ENCODE data around the gene USP31. TPM values are rescaled to one million over a fixed set of nuclear protein-coding genes. Genes with fewer than 3 reads are reported as not detected.
"Not testable (repeated sequence)": the region's sequence is repeated elsewhere in the genome, so short reads cannot be mapped to it uniquely, and the experiment has no call there.

The USP31 gene
- total RNA-seq, 5 donors from 2014 or later (not counting 1 experiment from before 2014, with no cell fraction given): 4.1 to 6.4 (median 5.6) TPM

- ATAC-seq (replicated peaks in 1 of 4): no peak
Observed at GRCh38 chr16:23104032-23104955, 45.0 kb downstream of the USP31 start.

GRCh38 chr16:23103603-23104002 is 45.6 kb downstream of the USP31 start:
- no peak overlapping the region for H3K4me3 Mint-ChIP-seq

More at GRCh38 chr16:23104032-23104955, 45.0 kb downstream of the USP31 start:
- ChIA-PET CTCF (interaction anchor here in 1 of 2 donors (0.6 kb wide), 1 partner anchor 31 kb away, joined by 6 read pairs; no protein-coding TSS in a partner anchor), POLR2A (interaction anchor here in 1 of 2 donors (0.6 kb wide), 1 partner anchor 8 kb away, joined by 4 read pairs; no protein-coding TSS in a partner anchor)
- Histone ChIP-seq H3K4me3 (ENCODE audit: control insufficient read depth in 1 of 2, extremely low read depth in 1 of 2, low read length in 1 of 2) (no peak overlapping the region), H3K9me3 (no peaks in the 10 kb centered on the region), H3K27me3 (replicated peaks in 1 of 2; ENCODE audit: control insufficient read depth in 2 of 2, extremely low read depth in 1 of 2, insufficient read depth in 2 of 2, low read length in 1 of 2) (no peaks in the 10 kb centered on the region), H3K36me3 (ENCODE audit: control insufficient read depth in 2 of 2, extremely low read depth in 1 of 2, insufficient read depth in 1 of 2, low read length in 1 of 2) (peaks cover 0 to 4% of the 10 kb centered on the region in 2 donors), H3K27ac (ENCODE audit: low read length) (no peak overlapping the region), H3K4me1 (ENCODE audit: control insufficient read depth in 1 of 2, extremely low read depth in 1 of 2, insufficient read depth in 2 of 2, low read length in 2 of 2) (no peaks in the 10 kb centered on the region)
- no peaks in the 10 kb centered on the region for H3K9me3 Mint-ChIP-seq
- H3K36me3 Mint-ChIP-seq: peaks cover 55% of the 10 kb centered on the region
- no peak overlapping the region for H3K27ac Mint-ChIP-seq
- no peak overlapping the region for H3K4me3 Mint-ChIP-seq
- H3K27me3 Mint-ChIP-seq: no peaks in the 10 kb centered on the region
- H3K4me1 Mint-ChIP-seq: no peaks in the 10 kb centered on the region
- 86% methylated on average over 4 of the region's 7 CpGs for WGBS (ENCODE audit: insufficient coverage)
- no peak for DNase-seq

GRCh38 chr16:23101012-23101550 is 48.2 kb downstream of the USP31 start:
- H3K27ac ChIP-seq (ENCODE audit: low read length): no peak overlapping the region
- H3K4me3 ChIP-seq (ENCODE audit: control insufficient read depth in 1 of 2, extremely low read depth in 1 of 2, low read length in 1 of 2): no peak overlapping the region
- H3K27ac Mint-ChIP-seq: no peak overlapping the region
- peaks cover 0 to 4% of the 10 kb centered on the region in 2 donors for H3K36me3 ChIP-seq (ENCODE audit: control insufficient read depth in 2 of 2, extremely low read depth in 1 of 2, insufficient read depth in 1 of 2, low read length in 1 of 2)
- H3K4me1 ChIP-seq (ENCODE audit: control insufficient read depth in 1 of 2, extremely low read depth in 1 of 2, insufficient read depth in 2 of 2, low read length in 2 of 2): no peaks in the 10 kb centered on the region
- CTCF ChIA-PET: no interaction called here
- no peak overlapping the region for H3K4me3 Mint-ChIP-seq
- 100% methylated on average over 2 of the region's 5 CpGs for WGBS (ENCODE audit: insufficient coverage)
- POLR2A ChIA-PET: no interaction called here
- H3K27me3 Mint-ChIP-seq: no peaks in the 10 kb centered on the region
- H3K27me3 ChIP-seq (replicated peaks in 1 of 2; ENCODE audit: control insufficient read depth in 2 of 2, extremely low read depth in 1 of 2, insufficient read depth in 2 of 2, low read length in 1 of 2): no peaks in the 10 kb centered on the region
- peaks cover 10 to 14% (median 13%) of the 10 kb centered on the region in 3 donors for H3K4me1 Mint-ChIP-seq
- ATAC-seq (replicated peaks in 1 of 4): no peak
- H3K9me3 Mint-ChIP-seq: no peaks in the 10 kb centered on the region
- H3K36me3 Mint-ChIP-seq: peaks cover 50% of the 10 kb centered on the region
- no peaks in the 10 kb centered on the region for H3K9me3 ChIP-seq
- no peak for DNase-seq

More at GRCh38 chr16:23103603-23104002, 45.6 kb downstream of the USP31 start:
- DNase-seq (no peak), ATAC-seq (replicated peaks in 1 of 4) (no peak)
- no peaks in the 10 kb centered on the region for H3K27me3 Mint-ChIP-seq
- H3K36me3 ChIP-seq (ENCODE audit: control insufficient read depth in 2 of 2, extremely low read depth in 1 of 2, insufficient read depth in 1 of 2, low read length in 1 of 2): peaks cover 0 to 4% of the 10 kb centered on the region in 2 donors
- CTCF ChIA-PET: no interaction called here
- no peaks in the 10 kb centered on the region for H3K27me3 ChIP-seq (replicated peaks in 1 of 2; ENCODE audit: control insufficient read depth in 2 of 2, extremely low read depth in 1 of 2, insufficient read depth in 2 of 2, low read length in 1 of 2)
- no CpG with 5 or more reads among the region's 3 CpGs for WGBS (ENCODE audit: insufficient coverage)
- no peak overlapping the region for H3K27ac ChIP-seq (ENCODE audit: low read length)
- peaks cover 61% of the 10 kb centered on the region for H3K36me3 Mint-ChIP-seq
- no peak overlapping the region for H3K27ac Mint-ChIP-seq
- no peaks in the 10 kb centered on the region for H3K4me1 Mint-ChIP-seq
- H3K4me1 ChIP-seq (ENCODE audit: control insufficient read depth in 1 of 2, extremely low read depth in 1 of 2, insufficient read depth in 2 of 2, low read length in 2 of 2): no peaks in the 10 kb centered on the region
- H3K4me3 ChIP-seq (ENCODE audit: control insufficient read depth in 1 of 2, extremely low read depth in 1 of 2, low read length in 1 of 2): no peak overlapping the region
- no peaks in the 10 kb centered on the region for H3K9me3 Mint-ChIP-seq
- no peaks in the 10 kb centered on the region for H3K9me3 ChIP-seq
- POLR2A ChIA-PET: no interaction called here

- ATAC-seq (replicated peaks in 1 of 4); H3K36me3 ChIP-seq (ENCODE audit: control insufficient read depth in 2 of 2, extremely low read depth in 1 of 2, insufficient read depth in 1 of 2, low read length in 1 of 2); H3K9me3 ChIP-seq; H3K4me1 ChIP-seq (ENCODE audit: control insufficient read depth in 1 of 2, extremely low read depth in 1 of 2, insufficient read depth in 2 of 2, low read length in 2 of 2); H3K9me3 Mint-ChIP-seq; H3K27me3 Mint-ChIP-seq; POLR2A ChIA-PET; DNase-seq; H3K4me3 ChIP-seq (ENCODE audit: control insufficient read depth in 1 of 2, extremely low read depth in 1 of 2, low read length in 1 of 2); H3K27me3 ChIP-seq (replicated peaks in 1 of 2; ENCODE audit: control insufficient read depth in 2 of 2, extremely low read depth in 1 of 2, insufficient read depth in 2 of 2, low read length in 1 of 2); H3K27ac ChIP-seq (ENCODE audit: low read length): not testable (repeated sequence)
- WGBS (ENCODE audit: insufficient coverage): no CpG with 5 or more reads among the region's 2 CpGs
- Mint-ChIP-seq H3K27ac (peak overlapping the region; percentile 23 to 44), H3K4me1 (peaks cover 27 to 31% (median 29%) of the 10 kb centered on the region in 3 donors), H3K36me3 (peaks cover 52% of the 10 kb centered on the region), H3K4me3 (peak overlapping the region in 1 of 3 donors; percentile 20)
- CTCF ChIA-PET: interaction anchor here in 1 of 2 donors (0.7 kb wide), 1 partner anchor 340 kb away, joined by 3 read pairs; no protein-coding TSS in a partner anchor
Observed at GRCh38 chr16:23096450-23096849, 52.8 kb downstream of the USP31 start.

GRCh38 chr16:23094136-23094535 is 55.1 kb downstream of the USP31 start:
- peaks cover 27 to 31% (median 29%) of the 10 kb centered on the region in 3 donors for H3K4me1 Mint-ChIP-seq
- peaks cover 53% of the 10 kb centered on the region for H3K36me3 Mint-ChIP-seq
- H3K27ac Mint-ChIP-seq; H3K36me3 ChIP-seq (ENCODE audit: control insufficient read depth in 2 of 2, extremely low read depth in 1 of 2, insufficient read depth in 1 of 2, low read length in 1 of 2); POLR2A ChIA-PET; H3K4me1 ChIP-seq (ENCODE audit: control insufficient read depth in 1 of 2, extremely low read depth in 1 of 2, insufficient read depth in 2 of 2, low read length in 2 of 2); ATAC-seq (replicated peaks in 1 of 4); CTCF ChIA-PET; H3K27me3 Mint-ChIP-seq; DNase-seq; H3K4me3 ChIP-seq (ENCODE audit: control insufficient read depth in 1 of 2, extremely low read depth in 1 of 2, low read length in 1 of 2); H3K27ac ChIP-seq (ENCODE audit: low read length); H3K27me3 ChIP-seq (replicated peaks in 1 of 2; ENCODE audit: control insufficient read depth in 2 of 2, extremely low read depth in 1 of 2, insufficient read depth in 2 of 2, low read length in 1 of 2); H3K9me3 ChIP-seq; H3K9me3 Mint-ChIP-seq: not testable (repeated sequence)
- H3K4me3 Mint-ChIP-seq: peak overlapping the region in 1 of 3 donors; percentile 31
- 89% methylated on average over 3 of the region's 5 CpGs for whole genome bisulfite sequencing (ENCODE audit: insufficient coverage)

- Histone ChIP-seq H3K4me3 (ENCODE audit: control insufficient read depth in 1 of 2, extremely low read depth in 1 of 2, low read length in 1 of 2) (no peak overlapping the region), H3K27ac (ENCODE audit: low read length) (no peak overlapping the region), H3K27me3 (replicated peaks in 1 of 2; ENCODE audit: control insufficient read depth in 2 of 2, extremely low read depth in 1 of 2, insufficient read depth in 2 of 2, low read length in 1 of 2) (no peaks in the 10 kb centered on the region), H3K9me3 (no peaks in the 10 kb centered on the region), H3K4me1 (ENCODE audit: control insufficient read depth in 1 of 2, extremely low read depth in 1 of 2, insufficient read depth in 2 of 2, low read length in 2 of 2) (peaks cover 2% of the 10 kb centered on the region in 2 experiments), H3K36me3 (ENCODE audit: control insufficient read depth in 2 of 2, extremely low read depth in 1 of 2, insufficient read depth in 1 of 2, low read length in 1 of 2) (peaks cover 0 to 4% of the 10 kb centered on the region in 2 donors)
- DNase-seq (no peak), ATAC-seq (replicated peaks in 1 of 4) (no peak)
- Mint-ChIP-seq H3K36me3 (peaks cover 54% of the 10 kb centered on the region), H3K9me3 (no peaks in the 10 kb centered on the region), H3K4me1 (peaks cover 27 to 31% (median 29%) of the 10 kb centered on the region in 3 donors), H3K4me3 (no peak overlapping the region), H3K27me3 (no peaks in the 10 kb centered on the region), H3K27ac (no peak overlapping the region)
- CTCF ChIA-PET: no interaction called here
- POLR2A ChIA-PET: no interaction called here
- no CpG with 5 or more reads among the region's 1 CpG for WGBS (ENCODE audit: insufficient coverage)
Observed at GRCh38 chr16:23092801-23093117, 56.5 kb downstream of the USP31 start.

All from T-cell (primary cell).